HK-2 (cell line): ENCODE results near the gene CCR7.

Experiments used
- DNase-seq: peaks from one replicate; pipeline ENCODE4 v3.0.0-alpha.2; 2018; ENCODE audit not compliant: unreplicated experiment

Gene CCR7, protein sequence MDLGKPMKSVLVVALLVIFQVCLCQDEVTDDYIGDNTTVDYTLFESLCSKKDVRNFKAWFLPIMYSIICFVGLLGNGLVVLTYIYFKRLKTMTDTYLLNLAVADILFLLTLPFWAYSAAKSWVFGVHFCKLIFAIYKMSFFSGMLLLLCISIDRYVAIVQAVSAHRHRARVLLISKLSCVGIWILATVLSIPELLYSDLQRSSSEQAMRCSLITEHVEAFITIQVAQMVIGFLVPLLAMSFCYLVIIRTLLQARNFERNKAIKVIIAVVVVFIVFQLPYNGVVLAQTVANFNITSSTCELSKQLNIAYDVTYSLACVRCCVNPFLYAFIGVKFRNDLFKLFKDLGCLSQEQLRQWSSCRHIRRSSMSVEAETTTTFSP

GRCh38 chr17:40564883-40565768 is at the start of gene CCR7:
TSS of gene CCR7 (minus strand) at chr17:40565472. CDS start at chr17:40565409, 63 bp downstream.
- DNase-seq: no peak

DNA sequence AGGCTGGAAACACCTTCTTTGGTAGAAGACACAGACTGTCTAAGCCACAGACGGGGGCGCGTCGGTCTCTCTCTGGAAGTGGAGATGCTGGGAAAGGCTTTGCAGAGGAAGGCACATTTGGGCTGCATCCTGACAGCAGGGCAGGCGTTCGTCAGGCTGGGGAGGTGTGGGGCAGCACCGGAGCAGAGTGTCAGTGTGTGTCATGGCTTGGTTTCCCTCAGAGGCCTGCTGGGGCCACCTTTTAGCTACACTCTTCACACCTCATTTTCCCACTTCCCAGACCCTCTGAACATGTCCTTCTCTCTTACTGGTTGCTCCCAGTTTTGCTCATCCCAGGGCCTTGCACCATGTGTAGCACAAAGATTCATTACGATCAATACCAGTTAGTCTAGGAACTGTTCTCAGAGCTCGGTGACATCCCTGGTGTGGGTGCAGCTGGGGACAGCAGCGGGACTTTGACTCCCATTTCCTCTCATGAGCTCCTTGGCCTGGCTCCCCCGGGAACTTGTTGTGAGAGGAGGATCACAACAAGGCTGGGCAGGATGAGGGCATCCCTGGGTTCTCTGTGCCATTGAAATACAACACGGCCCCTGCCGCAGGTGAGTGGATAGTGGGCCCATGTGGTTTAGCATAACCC is 49.3 kb upstream of the CCR7 start:
- DNase-seq: no peak

GRCh38 chr17:40613467-40614154 is 48.3 kb upstream of the CCR7 start:
- no peak for DNase-seq

DNA sequence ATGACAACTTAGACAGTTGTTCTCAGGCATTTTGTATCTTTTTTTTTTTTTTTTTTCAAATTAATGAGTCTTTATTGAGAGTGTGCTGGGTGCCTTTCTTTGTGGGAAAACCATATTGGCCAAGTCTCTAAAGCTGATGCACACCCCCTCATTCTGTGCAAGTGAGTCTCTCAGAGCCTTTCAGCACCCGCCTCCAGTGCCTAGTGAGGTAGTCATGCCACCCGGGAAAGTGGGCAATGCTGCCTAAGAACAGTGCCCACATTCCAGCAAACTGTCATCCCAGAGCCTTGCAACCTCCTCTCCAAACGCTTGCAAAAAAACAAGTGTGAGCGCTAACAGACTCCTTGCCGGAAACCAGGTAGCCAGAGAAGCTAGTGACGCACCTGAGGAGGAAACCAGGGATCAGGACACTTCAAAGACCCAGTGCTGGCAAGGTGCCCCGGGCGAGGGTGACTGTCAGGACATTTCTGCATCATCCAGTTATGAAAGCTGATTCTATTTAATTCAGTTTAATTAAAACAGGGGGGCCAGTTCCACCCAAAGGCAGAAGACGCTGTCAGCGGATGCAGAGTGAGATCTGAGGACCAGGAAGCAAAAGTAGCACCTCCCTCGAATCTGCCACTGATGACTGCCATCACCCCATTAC is 47.5 kb upstream of the CCR7 start:
- DNase-seq: no peak

GRCh38 chr17:40611840-40612474 is 46.7 kb upstream of the CCR7 start:
- no peak for DNase-seq

GRCh38 chr17:40610359-40610758 is 45.1 kb upstream of the CCR7 start:
- DNase-seq: no peak

GRCh38 chr17:40608061-40608581 is 42.8 kb upstream of the CCR7 start:
- no peak for DNase-seq

DNA sequence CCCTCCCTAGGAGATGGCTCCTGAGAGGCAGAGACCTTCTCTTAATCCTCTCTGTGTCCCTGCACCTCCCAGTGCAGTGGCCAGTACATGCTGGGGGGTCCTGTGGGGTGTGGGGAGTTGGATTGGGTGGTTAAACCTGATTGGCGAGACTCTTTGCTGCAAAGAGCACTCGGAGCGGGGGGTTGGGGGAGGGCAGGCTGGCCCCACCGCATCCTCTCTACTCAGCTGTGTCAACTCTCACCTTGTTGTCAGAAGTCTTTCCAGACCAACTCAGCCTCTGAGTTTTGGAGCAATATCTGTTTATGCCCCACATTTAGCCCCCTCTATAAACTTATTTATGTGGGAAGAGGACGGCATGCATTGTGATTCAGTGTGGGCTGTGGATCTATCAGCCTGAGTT is 42.4 kb upstream of the CCR7 start:
- no peak for DNase-seq

- DNase-seq: no peak
Observed at GRCh38 chr17:40606548-40607353, 41.5 kb upstream of the CCR7 start.

- no peak for DNase-seq
Observed at GRCh38 chr17:40605306-40605705, 40.0 kb upstream of the CCR7 start.

- no peak for DNase-seq
Observed at GRCh38 chr17:40604327-40605080, 39.2 kb upstream of the CCR7 start.

GRCh38 chr17:40602445-40603443 is 37.5 kb upstream of the CCR7 start:
- DNase-seq: no peak

- no peak for DNase-seq
Observed at GRCh38 chr17:40600486-40601046, 35.3 kb upstream of the CCR7 start.

- no peak for DNase-seq
Observed at GRCh38 chr17:40599468-40599763, 34.1 kb upstream of the CCR7 start.

- no peak for DNase-seq
Observed at GRCh38 chr17:40598619-40599467, 33.6 kb upstream of the CCR7 start.

DNA sequence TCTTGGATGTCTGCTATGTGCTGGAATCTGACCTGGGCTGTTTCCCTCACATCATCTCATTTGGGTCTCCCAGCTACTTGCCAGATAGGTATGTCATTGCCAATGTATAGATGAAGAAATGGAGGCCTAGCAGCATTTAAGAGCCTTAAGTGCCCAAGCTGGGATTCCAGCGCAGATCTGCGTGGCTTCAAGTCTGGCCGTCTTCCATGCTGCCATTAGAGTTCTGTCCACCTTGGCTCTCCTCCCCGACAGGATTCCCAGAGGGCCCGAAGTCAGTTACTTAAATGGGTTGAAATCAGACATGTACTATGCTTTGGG is 33.0 kb upstream of the CCR7 start:
- no peak for DNase-seq
